Activated CD8-positive, alpha-beta T cell treated with anti-CD3 and anti-CD28 coated beads for 36 hours (primary cell): ENCODE results near the gene NMNAT3. TPM values are rescaled to one million over a fixed set of nuclear protein-coding genes. Genes with fewer than 3 reads are reported as not detected.

ENCODE experiments used
- ATAC-seq: fragments of 200-7000 bp; cut with Tn5 transposase; one replicate; pipeline ENCODE4 v1.10.0; 2021; ENCODE audit warnings: mild to moderate bottlenecking, moderate library complexity
- CTCF ChIA-PET: fragments of 350-600 bp; sonication (Branson Sonifier 250); formaldehyde crosslinking; loops from one replicate; lab custom pipeline; 2021; ENCODE audit warnings: antibody characterized with exemption; lab: Charles Lee
- POLR2A ChIA-PET: fragments of 350-600 bp; sonication (Branson Sonifier 250); formaldehyde crosslinking; loops from one replicate; lab custom pipeline; 2021; ENCODE audit warnings: antibody characterized with exemption; lab: Charles Lee
- DNase-seq: peaks from one replicate; pipeline ENCODE4 v3.0.0-alpha.2; 2020
- H3K27ac Mint-ChIP-seq: one replicate; pipeline ENCODE4 v1.8.0; 2021; ENCODE audit warnings: mild to moderate bottlenecking, mixed read lengths
- H3K27me3 Mint-ChIP-seq: one replicate; pipeline ENCODE4 v1.8.0; 2021; ENCODE audit warnings: mixed read lengths
- H3K36me3 Mint-ChIP-seq: one replicate; pipeline ENCODE4 v1.8.0; 2021; ENCODE audit warnings: low read depth, mixed read lengths
- H3K4me1 Mint-ChIP-seq: one replicate; pipeline ENCODE4 v1.8.0; 2021; ENCODE audit warnings: low read depth, mixed read lengths
- H3K4me3 Mint-ChIP-seq: one replicate; pipeline ENCODE4 v1.8.0; 2021; ENCODE audit warnings: mild to moderate bottlenecking, moderate library complexity, mixed read lengths
- H3K9me3 Mint-ChIP-seq: one replicate; pipeline ENCODE4 v1.8.0; 2021; ENCODE audit warnings: mixed read lengths
- CTCF ChIP-seq: fragments of 200-600 bp; IDR thresholded peaks from one replicate; pipeline ENCODE4 v1.8.0; 2022; ENCODE audit warnings: antibody characterized with exemption, mild to moderate bottlenecking
- intact Hi-C: fragments of 100-400 bp; cut with micrococcal nuclease; formaldehyde crosslinking; loops from one replicate; pipeline ENCODE4 v1.10.0; 2022
- total RNA-seq, 2 experiments: library from RNA; stranded (reverse); gene quantifications; one replicate each; pipeline ENCODE4 v1.2.3, GENCODE V29; 2021

Gene NMNAT3
- total RNA-seq, 2 experiments from 2014 or later = 4.3 to 4.5 TPM

GRCh38 chr3:139671107-139671506 is 6.7 kb downstream of the NMNAT3 start:
- intact Hi-C loops = no loop called here
- no peak overlapping the region for H3K4me3 Mint-ChIP-seq
- H3K27me3 Mint-ChIP-seq = no peaks in the 10 kb centered on the region
- CTCF ChIA-PET = no interaction called here
- DNase-seq = no peak
- POLR2A ChIA-PET = no interaction called here
- no peaks in the 10 kb centered on the region for H3K4me1 Mint-ChIP-seq
- H3K36me3 Mint-ChIP-seq = no peaks in the 10 kb centered on the region
- ATAC-seq = no peak
- H3K27ac Mint-ChIP-seq = no peak overlapping the region
- no peaks in the 10 kb centered on the region for H3K9me3 Mint-ChIP-seq
- no peak for TF ChIP-seq CTCF

GRCh38 chr3:139670196-139670595 is 7.6 kb downstream of the NMNAT3 start:
- no peaks in the 10 kb centered on the region for H3K27me3 Mint-ChIP-seq
- POLR2A ChIA-PET = no interaction called here

GRCh38 chr3:139668332-139668731 is 9.4 kb downstream of the NMNAT3 start:
- TF ChIP-seq CTCF = no peak
- DNase-seq (no peak), ATAC-seq (no peak)
- no peaks in the 10 kb centered on the region for H3K9me3 Mint-ChIP-seq
- no peaks in the 10 kb centered on the region for H3K36me3 Mint-ChIP-seq
- CTCF ChIA-PET = no interaction called here
- intact Hi-C loops = no loop called here
- H3K4me1 Mint-ChIP-seq = no peaks in the 10 kb centered on the region
- no peaks in the 10 kb centered on the region for H3K27me3 Mint-ChIP-seq
- H3K4me3 Mint-ChIP-seq = no peak overlapping the region
- no peak overlapping the region for H3K27ac Mint-ChIP-seq
- POLR2A ChIA-PET = no interaction called here

More at GRCh38 chr3:139670196-139670595, 7.6 kb downstream of the NMNAT3 start:
- Mint-ChIP-seq H3K4me3 (no peak overlapping the region), H3K27ac (no peak overlapping the region), H3K9me3 (no peaks in the 10 kb centered on the region), H3K36me3 (no peaks in the 10 kb centered on the region), H3K4me1 (no peaks in the 10 kb centered on the region)
- intact Hi-C loops = no loop called here
- no peak for TF ChIP-seq CTCF
- CTCF ChIA-PET = no interaction called here
- DNase-seq (no peak), ATAC-seq (no peak)

- Mint-ChIP-seq H3K27ac (no peak overlapping the region), H3K4me3 (no peak overlapping the region), H3K27me3 (no peaks in the 10 kb centered on the region), H3K4me1 (no peaks in the 10 kb centered on the region), H3K9me3 (no peaks in the 10 kb centered on the region), H3K36me3 (no peaks in the 10 kb centered on the region)
- TF ChIP-seq CTCF = no peak
- intact Hi-C loops = no loop called here
- CTCF ChIA-PET = no interaction called here
- DNase-seq (no peak), ATAC-seq (no peak)
- POLR2A ChIA-PET = no interaction called here
Measured at GRCh38 chr3:139664958-139665357, 12.8 kb downstream of the NMNAT3 start.

GRCh38 chr3:139660269-139660668 is 17.5 kb downstream of the NMNAT3 start:
- ChIA-PET POLR2A (no interaction called here), CTCF (no interaction called here)
- intact Hi-C loops = no loop called here
- H3K27ac Mint-ChIP-seq = no peak overlapping the region
- H3K4me1 Mint-ChIP-seq = no peaks in the 10 kb centered on the region
- TF ChIP-seq CTCF = no peak
- no peak overlapping the region for H3K4me3 Mint-ChIP-seq
- ATAC-seq = no peak
- H3K9me3 Mint-ChIP-seq = no peaks in the 10 kb centered on the region
- no peak for DNase-seq
- H3K36me3 Mint-ChIP-seq = no peaks in the 10 kb centered on the region
- H3K27me3 Mint-ChIP-seq = no peaks in the 10 kb centered on the region
